Vagina (tissue), 2 donors: ENCODE measurements around the gene WDR17.

Source experiments
- CTCF ChIP-seq, 3 experiments: fragments of 450-650 bp in 2 of 3; fragments of 200-600 bp in 1 of 3; sonication (generic) in 1 of 3; IDR thresholded peaks; one replicate each; pipeline ENCODE4 v1.5.1; 2017 to 2019; ENCODE audit warnings: antibody characterized with exemption in 3 of 3, mild to moderate bottlenecking in 2 of 3, moderate library complexity in 2 of 3
- POLR2A ChIP-seq, 2 donors: fragments of 450-650 bp; IDR thresholded peaks; one replicate each; pipeline ENCODE4 v1.6.1; 2017; ENCODE audit warnings: antibody characterized with exemption in 2 of 2, mild to moderate bottlenecking in 2 of 2, moderate library complexity in 2 of 2

DNA sequence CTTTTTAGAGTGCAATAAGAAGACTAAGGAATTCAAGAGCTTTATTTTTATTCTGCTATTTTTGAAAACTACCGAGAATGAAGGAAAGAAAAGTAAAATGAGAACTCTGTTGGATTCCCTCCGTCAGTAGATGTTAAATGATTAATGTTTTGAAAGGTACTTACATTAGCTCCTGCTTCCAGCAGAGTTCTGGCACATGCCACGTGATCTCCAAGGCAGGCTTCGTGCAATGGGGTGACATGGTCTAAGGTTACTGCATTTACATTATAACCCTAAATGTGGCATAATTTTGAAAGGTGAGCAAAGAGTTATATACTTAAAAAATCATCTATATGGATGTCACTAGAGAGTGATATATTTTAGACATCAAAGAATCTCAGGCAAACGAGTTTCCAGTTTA, 156.5 kb downstream of the WDR17 start:
- TF ChIP-seq CTCF (IDR thresholded peaks at IDR 0.05) = no peak
- no peak for TF ChIP-seq POLR2A (IDR thresholded peaks at IDR 0.05)
